ENCODE results near the gene CASR. TPM values are rescaled to one million over a fixed set of nuclear protein-coding genes. Genes with fewer than 3 reads are reported as not detected.

Gene CASR
- total RNA-seq, 1 experiment from 2014 or later = 0.02 TPM

- TF ChIP-seq, protein P1, sequence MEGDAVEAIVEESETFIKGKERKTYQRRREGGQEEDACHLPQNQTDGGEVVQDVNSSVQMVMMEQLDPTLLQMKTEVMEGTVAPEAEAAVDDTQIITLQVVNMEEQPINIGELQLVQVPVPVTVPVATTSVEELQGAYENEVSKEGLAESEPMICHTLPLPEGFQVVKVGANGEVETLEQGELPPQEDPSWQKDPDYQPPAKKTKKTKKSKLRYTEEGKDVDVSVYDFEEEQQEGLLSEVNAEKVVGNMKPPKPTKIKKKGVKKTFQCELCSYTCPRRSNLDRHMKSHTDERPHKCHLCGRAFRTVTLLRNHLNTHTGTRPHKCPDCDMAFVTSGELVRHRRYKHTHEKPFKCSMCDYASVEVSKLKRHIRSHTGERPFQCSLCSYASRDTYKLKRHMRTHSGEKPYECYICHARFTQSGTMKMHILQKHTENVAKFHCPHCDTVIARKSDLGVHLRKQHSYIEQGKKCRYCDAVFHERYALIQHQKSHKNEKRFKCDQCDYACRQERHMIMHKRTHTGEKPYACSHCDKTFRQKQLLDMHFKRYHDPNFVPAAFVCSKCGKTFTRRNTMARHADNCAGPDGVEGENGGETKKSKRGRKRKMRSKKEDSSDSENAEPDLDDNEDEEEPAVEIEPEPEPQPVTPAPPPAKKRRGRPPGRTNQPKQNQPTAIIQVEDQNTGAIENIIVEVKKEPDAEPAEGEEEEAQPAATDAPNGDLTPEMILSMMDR (conservative IDR thresholded peaks at IDR 0.05) = no peak
- Histone ChIP-seq H2BK120ac (ENCODE audit: low read depth, low read length, poor library complexity, severe bottlenecking) (no peak overlapping the region), H2BK5ac (ENCODE audit: insufficient read length, low read length) (no peak overlapping the region), H3K79me2 (ENCODE audit: insufficient read depth, low read length) (no peaks in the 10 kb centered on the region), H3K79me1 (ENCODE audit: insufficient read depth, low read depth, low read length, poor library complexity, severe bottlenecking) (no peaks in the 10 kb centered on the region), H3K18ac (ENCODE audit: insufficient read length, low read depth, low read length) (no peak overlapping the region), H3K4ac (ENCODE audit: low read depth, low read length) (no peak overlapping the region), H3K27ac (ENCODE audit: insufficient read length, low read depth, low read length) (no peak overlapping the region), H2BK12ac (ENCODE audit: insufficient read length, low read depth, low read length) (no peak overlapping the region), H3K14ac (ENCODE audit: insufficient read depth, low read length) (no peak overlapping the region), H4K8ac (replicated peaks; ENCODE audit: insufficient read length, low read depth, low read length) (no peak overlapping the region), H4K5ac (ENCODE audit: insufficient read length, low read depth, low read length) (no peak overlapping the region), H2AFZ (ENCODE audit: low read length) (no peak overlapping the region), H3K27me3 (ENCODE audit: insufficient read depth, low read length) (no peaks in the 10 kb centered on the region), H3T11ph (ENCODE audit: low read length) (no peak overlapping the region), H4K20me1 (ENCODE audit: control insufficient read depth, insufficient read depth, insufficient read length) (no peaks in the 10 kb centered on the region), H3K56ac (ENCODE audit: insufficient read length, low read depth, low read length) (no peak overlapping the region), H3K9ac (ENCODE audit: extremely low read depth, insufficient read length, low read length) (no peak overlapping the region), H3K4me1 (ENCODE audit: insufficient read depth, low read length) (no peaks in the 10 kb centered on the region), H2BK15ac (ENCODE audit: low read depth, low read length) (no peak overlapping the region), H3K9me3 (ENCODE audit: control insufficient read depth, low read depth, low read length) (no peaks in the 10 kb centered on the region), H4K91ac (ENCODE audit: insufficient read length, low read depth, low read length) (no peak overlapping the region), H3K23ac (ENCODE audit: insufficient read length, low read depth, low read length) (no peak overlapping the region), H3K4me2 (ENCODE audit: insufficient read depth, insufficient read length, low read length) (no peak overlapping the region), H3K23me2 (ENCODE audit: insufficient read length, low read depth, low read length, poor library complexity, severe bottlenecking) (no peaks in the 10 kb centered on the region), H2BK20ac (ENCODE audit: low read depth, low read length, poor library complexity, severe bottlenecking) (no peak overlapping the region), H2AK5ac (ENCODE audit: insufficient read length, low read length) (no peak overlapping the region)
- Mint-ChIP-seq H3K27ac (no peak overlapping the region), H3K9me3 (no peaks in the 10 kb centered on the region), H3K36me3 (ENCODE audit: insufficient read depth in 1 of 3, low read depth in 3 of 3) (no peaks in the 10 kb centered on the region), H3K4me1 (no peaks in the 10 kb centered on the region), H3K27me3 (ENCODE audit: low read depth) (peaks cover 9% of the 10 kb centered on the region), H3K4me3 (no peak overlapping the region)
- DNase-seq = no peak
- WGBS (ENCODE audit: extremely low coverage, insufficient read length, low lambda C conversion rate) = no CpG with 5 or more reads among the region's 22 CpGs
Observed at GRCh38 chr3:122283796-122284445, 100.5 kb downstream of the CASR start.
